Measurements from ENCODE around the gene MRPL46. TPM values are rescaled to one million over a fixed set of nuclear protein-coding genes. Genes with fewer than 3 reads are reported as not detected.
A peak's percentile ranks its signal among the peaks of the same experiment; 100 is the strongest.

The MRPL46 gene
- total and polyA plus RNA-seq, 2 of the 8 experiments (the other 6 are each of a cell fraction or from before 2014, with no cell fraction given), result 17.2 to 24.5 TPM

- Histone ChIP-seq H2BK120ac (replicated peaks; ENCODE audit: low read depth, low read length) (no peak overlapping the region), H3K79me1 (ENCODE audit: low read depth, low read length) (no peaks in the 10 kb centered on the region), H3K4me2 (ENCODE audit: insufficient read depth in 1 of 2, low read depth in 2 of 2, low read length in 2 of 2) (no peak overlapping the region), H2AFZ (ENCODE audit: low read length) (0 out of 2 replicates have a peak overlapping the region, but pooled peaks have one; percentile 1), H2BK15ac (ENCODE audit: low read length) (no peak overlapping the region), H2BK5ac (ENCODE audit: low read depth, low read length) (no peak overlapping the region), H3K4me1 (replicated peaks in 1 of 4; ENCODE audit: control insufficient read depth in 3 of 4, insufficient read depth in 4 of 4, low read length in 3 of 4) (peaks cover 0 to 6% (median 1%) of the 10 kb centered on the region in 4 experiments; a peak in 3 of 7 replicates), H2BK20ac (ENCODE audit: low read length) (no peak overlapping the region), H4K5ac (ENCODE audit: insufficient read length, low read depth, low read length) (no peak overlapping the region), H3K23me2 (ENCODE audit: low read depth, low read length) (no peaks in the 10 kb centered on the region; the same call in 1 of the 2 replicates), H3K14ac (ENCODE audit: insufficient read length) (no peak overlapping the region), H4K8ac (ENCODE audit: extremely low read depth, insufficient read depth, low read length) (no peak overlapping the region), H4K91ac (replicated peaks; ENCODE audit: insufficient read length, low read length) (no peak overlapping the region), H3K4me3 (ENCODE audit: extremely low read depth in 1 of 4, insufficient read depth in 2 of 4, low read depth in 3 of 4, low read length in 4 of 4) (no peak overlapping the region), H3K27me3 (replicated peaks in 1 of 4; ENCODE audit: control insufficient read depth in 3 of 4, extremely low read depth in 1 of 4, insufficient read depth in 3 of 4, low read length in 3 of 4) (no peaks in the 10 kb centered on the region), H4K20me1 (replicated peaks in 1 of 2; ENCODE audit: control insufficient read depth in 1 of 2, insufficient read depth in 2 of 2, low read length in 2 of 2) (no peaks in the 10 kb centered on the region), H3K18ac (ENCODE audit: extremely low read depth, low read length) (no peak overlapping the region), H3K79me2 (ENCODE audit: control insufficient read depth in 1 of 2, insufficient read depth in 2 of 2, low read length in 2 of 2) (no peaks in the 10 kb centered on the region), H2AK5ac (ENCODE audit: low read depth, low read length) (no peak overlapping the region), H3K9me3 (ENCODE audit: insufficient read depth in 2 of 2, low read depth in 1 of 2, low read length in 1 of 2) (no peaks in the 10 kb centered on the region), H3K9ac (replicated peaks in 1 of 4; ENCODE audit: extremely low read depth in 1 of 4, low read depth in 3 of 4, low read length in 3 of 4) (no peak overlapping the region), H3K36me3 (ENCODE audit: control insufficient read depth in 2 of 4, insufficient read depth in 4 of 4, low read length in 3 of 4) (no peaks in the 10 kb centered on the region), H3K4ac (replicated peaks; ENCODE audit: insufficient read length, low read depth, low read length) (no peak overlapping the region), H3K56ac (replicated peaks; ENCODE audit: insufficient read length, low read depth, low read length) (no peak overlapping the region), H3K27ac (ENCODE audit: low read depth, low read length) (no peak overlapping the region), H2BK12ac (ENCODE audit: low read depth, low read length) (no peak overlapping the region), H3K23ac (ENCODE audit: insufficient read length) (no peak overlapping the region)
- ChIA-PET CTCF (ENCODE audit: partially characterized antibody) (interaction anchor here (1.5 to 3.3 kb wide), 4 partner anchors 10 to 188 kb away, joined by 3 to 14 read pairs (median 4); no protein-coding TSS in a partner anchor), POLR2A (ENCODE audit: partially characterized antibody) (no interaction called here)
- FAIRE-seq (no peak), DNase-seq (ENCODE audit: low read depth in 1 of 2, low spot score in 2 of 2) (no peak)
- TF ChIP-seq TEAD4 (IDR thresholded peaks at IDR 0.05; ENCODE audit: low read depth, low read length), result no peak
- TF ChIP-seq TAF1 (IDR thresholded peaks at IDR 0.05; ENCODE audit: low read depth, low read length), result no peak
- no peak for TF ChIP-seq TBP (IDR thresholded peaks at IDR 0.05; ENCODE audit: low read depth, low read length)
- TF ChIP-seq TCF12 (IDR thresholded peaks at IDR 0.05; ENCODE audit: low read depth, low read length), result no peak
- no peak for TF ChIP-seq EP300 (IDR thresholded peaks at IDR 0.05; ENCODE audit: borderline replicate concordance in 1 of 2, low read depth in 2 of 2, low read length in 2 of 2)
- no peak for TF ChIP-seq POU5F1 (IDR thresholded peaks at IDR 0.05; ENCODE audit: low read depth, low read length)
- TF ChIP-seq CBX5 (IDR thresholded peaks at IDR 0.05; ENCODE audit: low read depth, low read length), result no peak
- no peak for TF ChIP-seq SIN3A (conservative IDR thresholded peaks at IDR 0.05 in 1 of 2, IDR thresholded peaks at IDR 0.05 in 1 of 2; ENCODE audit: low read depth in 1 of 2, low read length in 2 of 2)
- TF ChIP-seq KDM5A (IDR thresholded peaks at IDR 0.05; ENCODE audit: low read length), result no peak
- TF ChIP-seq SIX5 (IDR thresholded peaks at IDR 0.05; ENCODE audit: low read depth, low read length), result no peak
- TF ChIP-seq ZNF274 (IDR thresholded peaks at IDR 0.05; ENCODE audit: borderline replicate concordance, extremely low read depth, low read length), result no peak
These were observed 37.1 kb downstream of the MRPL46 start for GRCh38 chr15:88430051-88430450.

Measured in H1 (cell line).